ENCODE results near the gene TTLL7. TPM values are rescaled to one million over a fixed set of nuclear protein-coding genes. Genes with fewer than 3 reads are reported as not detected.

The TTLL7 gene
- total RNA-seq, 1 donor from 2014 or later = 0.79 TPM

GRCh38 chr1:83928396-83928795 is 70.5 kb downstream of the TTLL7 start:
- Histone ChIP-seq H3K36me3 (ENCODE audit: control insufficient read depth, insufficient read depth, low read length) (no peaks in the 10 kb centered on the region), H3K27me3 (ENCODE audit: control insufficient read depth, insufficient read depth, low read length) (no peaks in the 10 kb centered on the region), H3K4me3 (ENCODE audit: low read depth, low read length) (no peak overlapping the region)
- no peak for DNase-seq (ENCODE audit: low read depth)
- TF ChIP-seq CTCF (IDR thresholded peaks at IDR 0.05; ENCODE audit: insufficient read depth, low read length, severe bottlenecking) = no peak
- no peak for FAIRE-seq

GRCh38 chr1:83927701-83928100 is 71.2 kb downstream of the TTLL7 start:
- Histone ChIP-seq H3K27me3 (ENCODE audit: control insufficient read depth, insufficient read depth, low read length) (no peaks in the 10 kb centered on the region), H3K36me3 (ENCODE audit: control insufficient read depth, insufficient read depth, low read length) (no peaks in the 10 kb centered on the region), H3K4me3 (ENCODE audit: low read depth, low read length) (no peak overlapping the region)
- TF ChIP-seq CTCF (IDR thresholded peaks at IDR 0.05; ENCODE audit: insufficient read depth, low read length, severe bottlenecking) = no peak
- DNase-seq (ENCODE audit: low read depth) (no peak), FAIRE-seq (no peak)

- DNase-seq (ENCODE audit: low read depth) (no peak), FAIRE-seq (no peak)
- no peaks in the 10 kb centered on the region for H3K36me3 ChIP-seq (ENCODE audit: control insufficient read depth, insufficient read depth, low read length)
- TF ChIP-seq CTCF (IDR thresholded peaks at IDR 0.05; ENCODE audit: insufficient read depth, low read length, severe bottlenecking) = no peak
- H3K4me3 ChIP-seq (ENCODE audit: low read depth, low read length) = no peak overlapping the region
- no peaks in the 10 kb centered on the region for H3K27me3 ChIP-seq (ENCODE audit: control insufficient read depth, insufficient read depth, low read length)
These were observed 71.9 kb downstream of the TTLL7 start for GRCh38 chr1:83927061-83927460.

- TF ChIP-seq CTCF (IDR thresholded peaks at IDR 0.05; ENCODE audit: insufficient read depth, low read length, severe bottlenecking) = no peak
- Histone ChIP-seq H3K4me3 (ENCODE audit: low read depth, low read length) (no peak overlapping the region), H3K36me3 (ENCODE audit: control insufficient read depth, insufficient read depth, low read length) (no peaks in the 10 kb centered on the region), H3K27me3 (ENCODE audit: control insufficient read depth, insufficient read depth, low read length) (no peaks in the 10 kb centered on the region)
- FAIRE-seq (no peak), DNase-seq (ENCODE audit: low read depth) (no peak)
These were observed 75.4 kb downstream of the TTLL7 start for GRCh38 chr1:83923553-83923952.

- Histone ChIP-seq H3K27me3 (ENCODE audit: control insufficient read depth, insufficient read depth, low read length) (no peaks in the 10 kb centered on the region), H3K36me3 (ENCODE audit: control insufficient read depth, insufficient read depth, low read length) (no peaks in the 10 kb centered on the region), H3K4me3 (ENCODE audit: low read depth, low read length) (no peak overlapping the region)
- DNase-seq (ENCODE audit: low read depth) (no peak), FAIRE-seq (no peak)
- no peak for TF ChIP-seq CTCF (IDR thresholded peaks at IDR 0.05; ENCODE audit: insufficient read depth, low read length, severe bottlenecking)
These were observed 76.5 kb downstream of the TTLL7 start for GRCh38 chr1:83922431-83922830.

GRCh38 chr1:83920320-83920719 is 78.6 kb downstream of the TTLL7 start:
- no peak overlapping the region for H3K4me3 ChIP-seq (ENCODE audit: low read depth, low read length)
- no peak for TF ChIP-seq CTCF (IDR thresholded peaks at IDR 0.05; ENCODE audit: insufficient read depth, low read length, severe bottlenecking)
- no peaks in the 10 kb centered on the region for H3K36me3 ChIP-seq (ENCODE audit: control insufficient read depth, insufficient read depth, low read length)
- no peaks in the 10 kb centered on the region for H3K27me3 ChIP-seq (ENCODE audit: control insufficient read depth, insufficient read depth, low read length)
- FAIRE-seq = no peak
- no peak for DNase-seq (ENCODE audit: low read depth)

Measured in bronchial epithelial cell (primary cell).